ENCODE results near the gene CHMP6.
A peak's percentile ranks its signal among the peaks of the same experiment; 100 is the strongest.

DNA sequence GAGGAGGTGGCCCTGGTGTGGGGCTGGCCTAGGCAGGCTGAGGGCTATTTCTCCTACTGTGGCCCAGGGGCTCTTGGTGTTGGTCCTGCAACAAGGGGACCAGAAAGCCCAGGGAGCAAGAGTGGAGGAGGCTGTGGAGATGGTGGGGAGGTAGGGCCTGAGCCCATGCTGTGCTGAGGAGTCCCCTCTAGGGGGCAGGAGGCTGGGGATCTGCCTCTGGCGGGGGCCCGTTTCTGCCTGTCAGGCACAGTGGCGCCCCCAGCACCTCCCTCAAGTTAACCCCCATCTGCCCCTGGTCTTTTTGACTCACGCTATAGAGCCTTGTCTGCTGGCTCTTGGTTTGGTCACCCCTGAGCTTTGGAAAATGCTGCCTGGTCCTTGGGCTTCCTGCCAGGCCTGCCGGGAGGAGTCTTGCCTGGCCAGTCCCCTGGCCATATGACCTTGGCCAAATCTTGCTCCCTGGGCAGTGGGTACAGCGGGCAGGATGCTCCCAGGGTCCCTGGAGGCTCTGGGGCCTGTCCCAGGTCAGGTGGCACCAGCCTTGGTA is 49.2 kb downstream of the CHMP6 start:
- TF ChIP-seq EZH2phosphoT487 (IDR thresholded peaks at IDR 0.05; ENCODE audit: borderline replicate concordance) = no peak
- TF ChIP-seq, protein P1, sequence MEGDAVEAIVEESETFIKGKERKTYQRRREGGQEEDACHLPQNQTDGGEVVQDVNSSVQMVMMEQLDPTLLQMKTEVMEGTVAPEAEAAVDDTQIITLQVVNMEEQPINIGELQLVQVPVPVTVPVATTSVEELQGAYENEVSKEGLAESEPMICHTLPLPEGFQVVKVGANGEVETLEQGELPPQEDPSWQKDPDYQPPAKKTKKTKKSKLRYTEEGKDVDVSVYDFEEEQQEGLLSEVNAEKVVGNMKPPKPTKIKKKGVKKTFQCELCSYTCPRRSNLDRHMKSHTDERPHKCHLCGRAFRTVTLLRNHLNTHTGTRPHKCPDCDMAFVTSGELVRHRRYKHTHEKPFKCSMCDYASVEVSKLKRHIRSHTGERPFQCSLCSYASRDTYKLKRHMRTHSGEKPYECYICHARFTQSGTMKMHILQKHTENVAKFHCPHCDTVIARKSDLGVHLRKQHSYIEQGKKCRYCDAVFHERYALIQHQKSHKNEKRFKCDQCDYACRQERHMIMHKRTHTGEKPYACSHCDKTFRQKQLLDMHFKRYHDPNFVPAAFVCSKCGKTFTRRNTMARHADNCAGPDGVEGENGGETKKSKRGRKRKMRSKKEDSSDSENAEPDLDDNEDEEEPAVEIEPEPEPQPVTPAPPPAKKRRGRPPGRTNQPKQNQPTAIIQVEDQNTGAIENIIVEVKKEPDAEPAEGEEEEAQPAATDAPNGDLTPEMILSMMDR (conservative IDR thresholded peaks at IDR 0.05; ENCODE audit: low read length) = peak; percentile 70
